Ectodermal cell (in vitro differentiated cells): Measurements from ENCODE around the gene CLDN1.

ENCODE experiments used
- H3K27ac ChIP-seq: 2 replicates; pipeline ENCODE4 v1.7.0; 2013; ENCODE audit warnings: mild to moderate bottlenecking, low read depth, low read length; ENCODE audit not compliant: insufficient read depth, poor library complexity, severe bottlenecking
- H3K27me3 ChIP-seq: 2 replicates; pipeline ENCODE4 v1.7.0; 2013; ENCODE audit warnings: mild to moderate bottlenecking, low read length; ENCODE audit not compliant: insufficient read depth, control insufficient read depth, poor library complexity, severe bottlenecking
- H3K36me3 ChIP-seq: one replicate; pipeline ENCODE4 v1.7.0; 2013; ENCODE audit warnings: low read length; ENCODE audit not compliant: control insufficient read depth, insufficient read depth
- H3K4me1 ChIP-seq: one replicate; pipeline ENCODE4 v1.7.0; 2013; ENCODE audit warnings: low read length; ENCODE audit not compliant: control insufficient read depth, insufficient read depth
- H3K4me3 ChIP-seq: 2 replicates; pipeline ENCODE4 v1.7.0; 2013; ENCODE audit warnings: low read depth, low read length, control low read depth; ENCODE audit not compliant: insufficient read depth
- H3K9me3 ChIP-seq: 2 replicates; pipeline ENCODE4 v1.7.0; 2013; ENCODE audit warnings: mild to moderate bottlenecking, low read length, moderate library complexity; ENCODE audit not compliant: control insufficient read depth
- WGBS, 2 experiments: methylation state at CpG; one replicate each; pipeline ENCODE4 v1.1.7; 2013; ENCODE audit warnings: missing lambda C conversion rate in 2 of 2; 5-methylcytosine and 5-hydroxymethylcytosine counted together

CLDN1 gene

DNA sequence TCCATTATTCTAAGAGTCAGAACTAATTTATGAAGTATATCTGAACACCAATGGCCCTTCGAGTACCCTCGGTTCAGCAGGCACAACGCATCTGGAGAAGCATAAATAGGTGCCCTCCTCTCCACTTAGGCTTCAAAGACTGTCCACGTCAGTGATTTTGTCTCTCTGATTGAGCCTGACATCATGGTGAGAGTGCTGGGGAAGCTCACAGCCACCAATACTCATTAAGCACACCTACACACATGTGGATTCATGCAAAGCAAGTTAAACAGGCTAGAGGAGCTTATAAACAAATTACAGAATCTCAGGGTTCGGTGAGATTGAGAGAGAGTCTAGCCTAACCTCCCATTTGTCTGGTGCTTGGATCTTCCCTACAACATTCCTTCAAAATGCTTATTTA lies 3.6 kb downstream of the CLDN1 start:
- H3K27ac ChIP-seq: no peak overlapping the region
- peaks cover 24% of the 10 kb centered on the region for H3K27me3 ChIP-seq
- H3K4me1 ChIP-seq: no peaks in the 10 kb centered on the region
- H3K4me3 ChIP-seq: no peak overlapping the region
- 90 to 92% methylated on average over 5 of the region's 5 CpGs for WGBS, 2 experiments
- no peaks in the 10 kb centered on the region for H3K9me3 ChIP-seq
- no peaks in the 10 kb centered on the region for H3K36me3 ChIP-seq

DNA sequence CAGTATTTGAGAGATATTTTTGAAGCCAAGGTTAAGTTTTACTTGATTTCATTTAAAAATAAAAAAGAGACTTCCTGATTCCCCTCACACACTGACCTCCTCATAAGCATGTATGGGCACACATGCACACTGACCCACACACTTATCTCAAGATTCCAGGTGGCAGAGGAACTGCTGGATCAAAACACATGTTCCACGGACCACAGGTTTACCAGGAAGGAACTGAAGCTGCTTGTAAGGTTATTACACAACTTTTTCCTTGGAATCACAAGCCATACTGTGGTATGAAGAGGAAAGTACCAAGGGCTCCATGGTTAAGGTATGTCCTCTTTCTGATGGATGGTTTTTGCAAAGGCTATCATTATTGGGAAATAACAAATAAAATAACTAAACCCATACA lies 7.5 kb downstream of the CLDN1 start:
- Histone ChIP-seq H3K9me3 (no peaks in the 10 kb centered on the region), H3K36me3 (no peaks in the 10 kb centered on the region), H3K4me1 (no peaks in the 10 kb centered on the region), H3K27me3 (no peaks in the 10 kb centered on the region), H3K27ac (no peak overlapping the region), H3K4me3 (no peak overlapping the region)
- WGBS, 2 experiments: 90 to 100% methylated on average over 1 of the region's 1 CpG

DNA sequence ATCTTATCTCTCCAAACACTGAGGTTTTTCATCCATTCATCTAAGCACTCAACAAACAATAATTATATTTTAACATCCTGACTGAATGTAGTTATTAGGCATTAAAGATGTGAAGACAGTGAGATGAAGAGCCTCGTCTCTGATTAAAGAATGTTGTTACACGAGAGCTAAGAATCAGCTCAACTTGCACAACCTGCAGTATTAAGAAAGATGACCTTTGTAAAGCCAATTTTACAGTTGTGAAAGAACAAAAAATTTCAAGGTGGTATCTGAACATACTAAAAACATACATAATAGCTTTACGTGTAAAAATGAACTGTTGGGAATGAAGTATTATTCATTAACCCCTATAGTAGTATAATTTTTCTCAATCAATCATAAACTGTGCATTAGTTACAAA lies 12.8 kb downstream of the CLDN1 start:
- Histone ChIP-seq H3K9me3 (no peaks in the 10 kb centered on the region), H3K27ac (no peak overlapping the region), H3K4me3 (no peak overlapping the region), H3K36me3 (no peaks in the 10 kb centered on the region), H3K27me3 (no peaks in the 10 kb centered on the region), H3K4me1 (no peaks in the 10 kb centered on the region)
- 74 to 80% methylated on average over 2 of the region's 3 CpGs for WGBS, 2 experiments

DNA sequence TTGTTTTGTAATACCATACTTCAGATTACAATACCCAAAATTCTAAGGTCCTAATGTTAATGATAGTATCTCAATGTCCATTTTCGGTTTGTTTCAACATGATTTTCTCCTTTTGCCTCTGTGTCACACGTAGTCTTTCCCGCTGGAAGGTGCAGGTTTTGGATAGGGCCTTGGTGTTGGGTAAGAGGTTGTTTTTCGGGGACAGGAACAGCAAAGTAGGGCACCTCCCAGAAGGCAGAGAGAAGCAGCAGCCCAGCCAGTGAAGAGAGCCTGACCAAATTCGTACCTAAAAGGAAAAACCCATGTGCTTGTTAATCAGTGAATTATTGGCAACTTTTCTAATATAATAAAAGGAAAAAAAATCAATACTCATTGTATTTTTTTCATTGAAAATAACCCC lies 14.1 kb downstream of the CLDN1 start:
- WGBS, 2 experiments: 90 to 94% methylated on average over 4 of the region's 5 CpGs
- Histone ChIP-seq H3K9me3 (no peaks in the 10 kb centered on the region), H3K27ac (no peak overlapping the region), H3K36me3 (no peaks in the 10 kb centered on the region), H3K4me1 (no peaks in the 10 kb centered on the region), H3K27me3 (no peaks in the 10 kb centered on the region), H3K4me3 (no peak overlapping the region)

- Histone ChIP-seq H3K4me1 (no peaks in the 10 kb centered on the region), H3K9me3 (no peaks in the 10 kb centered on the region), H3K27ac (no peak overlapping the region), H3K4me3 (no peak overlapping the region), H3K27me3 (no peaks in the 10 kb centered on the region), H3K36me3 (no peaks in the 10 kb centered on the region)
- 100% methylated on average over 1 of the region's 1 CpG for WGBS, 2 experiments
Observed at GRCh38 chr3:190307164-190307545, 15.1 kb downstream of the CLDN1 start.

- H3K9me3 ChIP-seq: no peaks in the 10 kb centered on the region
- no peaks in the 10 kb centered on the region for H3K27me3 ChIP-seq
- no peaks in the 10 kb centered on the region for H3K4me1 ChIP-seq
- H3K4me3 ChIP-seq: no peak overlapping the region
- no peaks in the 10 kb centered on the region for H3K36me3 ChIP-seq
- 95 to 97% methylated on average over 4 of the region's 4 CpGs for WGBS, 2 experiments
- H3K27ac ChIP-seq: no peak overlapping the region
Observed at GRCh38 chr3:190306513-190307163, 15.6 kb downstream of the CLDN1 start.

DNA sequence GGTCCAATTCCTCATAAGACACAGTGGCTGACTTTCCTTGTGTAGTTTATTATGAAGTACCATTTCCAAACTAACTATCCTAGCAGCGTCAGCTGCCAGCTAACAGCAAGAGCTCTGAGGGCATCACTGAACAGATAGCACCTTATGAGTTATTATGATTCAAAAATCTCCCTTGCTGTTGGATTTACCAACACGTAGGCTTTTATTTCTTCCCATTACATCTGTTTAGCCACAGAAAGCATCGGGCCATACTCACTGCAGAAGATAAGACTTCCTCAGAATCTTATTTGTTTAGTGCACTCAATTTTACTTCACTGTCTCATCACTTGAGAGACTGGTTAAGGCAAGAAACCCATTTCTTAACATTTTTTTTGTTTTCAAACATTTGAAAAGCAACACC lies 16.2 kb downstream of the CLDN1 start:
- Histone ChIP-seq H3K4me1 (no peaks in the 10 kb centered on the region), H3K27ac (no peak overlapping the region), H3K36me3 (no peaks in the 10 kb centered on the region), H3K4me3 (no peak overlapping the region), H3K9me3 (no peaks in the 10 kb centered on the region), H3K27me3 (no peaks in the 10 kb centered on the region)
- 75% methylated on average over 3 of the region's 3 CpGs for WGBS, 2 experiments

DNA sequence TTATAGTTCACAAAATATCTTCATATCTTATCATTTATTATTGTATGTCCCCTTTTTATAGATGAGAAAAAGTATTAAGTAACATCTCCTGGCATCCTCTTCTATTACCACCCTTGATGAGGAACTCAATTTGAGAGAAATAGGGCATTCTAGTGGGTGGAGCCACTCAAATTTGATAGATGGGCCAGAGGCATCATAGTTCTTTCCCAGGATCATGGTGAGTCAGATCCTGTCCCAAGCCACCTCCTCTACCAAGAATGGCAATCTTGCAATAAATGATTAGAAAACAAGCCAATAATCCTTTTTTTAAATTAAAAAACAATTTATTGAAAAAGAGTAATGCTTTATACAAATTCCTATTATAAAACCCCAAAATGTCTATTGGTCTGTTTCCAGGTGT lies 16.8 kb downstream of the CLDN1 start:
- no peaks in the 10 kb centered on the region for H3K9me3 ChIP-seq
- no peak overlapping the region for H3K27ac ChIP-seq
- no peaks in the 10 kb centered on the region for H3K4me1 ChIP-seq
- H3K27me3 ChIP-seq: no peaks in the 10 kb centered on the region
- no peaks in the 10 kb centered on the region for H3K36me3 ChIP-seq
- no peak overlapping the region for H3K4me3 ChIP-seq

- Histone ChIP-seq H3K4me3 (no peak overlapping the region), H3K27me3 (no peaks in the 10 kb centered on the region), H3K9me3 (no peaks in the 10 kb centered on the region), H3K4me1 (no peaks in the 10 kb centered on the region), H3K36me3 (no peaks in the 10 kb centered on the region), H3K27ac (no peak overlapping the region)
- 80 to 94% methylated on average over 1 of the region's 1 CpG for WGBS, 2 experiments
Observed at GRCh38 chr3:190303884-190304283, 18.4 kb downstream of the CLDN1 start.

GRCh38 chr3:190302212-190302867 lies 19.9 kb downstream of the CLDN1 start:
- Histone ChIP-seq H3K9me3 (no peaks in the 10 kb centered on the region), H3K27me3 (no peaks in the 10 kb centered on the region), H3K36me3 (no peaks in the 10 kb centered on the region), H3K4me3 (no peak overlapping the region), H3K4me1 (no peaks in the 10 kb centered on the region), H3K27ac (no peak overlapping the region)
- 90 to 96% methylated on average over 3 of the region's 3 CpGs for WGBS, 2 experiments
